HG03342 (cell line): ENCODE measurements around the gene SMG1.
"Not testable (repeated sequence)": the region's sequence is repeated elsewhere in the genome, so short reads cannot be mapped to it uniquely, and the experiment has no call there.

ENCODE experiments used
- ATAC-seq: cut with Tn5 transposase; IDR thresholded peaks from one replicate; pipeline ENCODE4 v1.9.1; 2021; ENCODE audit warnings: mild to moderate bottlenecking, moderate library complexity; ENCODE audit not compliant: unreplicated experiment

Gene SMG1

DNA sequence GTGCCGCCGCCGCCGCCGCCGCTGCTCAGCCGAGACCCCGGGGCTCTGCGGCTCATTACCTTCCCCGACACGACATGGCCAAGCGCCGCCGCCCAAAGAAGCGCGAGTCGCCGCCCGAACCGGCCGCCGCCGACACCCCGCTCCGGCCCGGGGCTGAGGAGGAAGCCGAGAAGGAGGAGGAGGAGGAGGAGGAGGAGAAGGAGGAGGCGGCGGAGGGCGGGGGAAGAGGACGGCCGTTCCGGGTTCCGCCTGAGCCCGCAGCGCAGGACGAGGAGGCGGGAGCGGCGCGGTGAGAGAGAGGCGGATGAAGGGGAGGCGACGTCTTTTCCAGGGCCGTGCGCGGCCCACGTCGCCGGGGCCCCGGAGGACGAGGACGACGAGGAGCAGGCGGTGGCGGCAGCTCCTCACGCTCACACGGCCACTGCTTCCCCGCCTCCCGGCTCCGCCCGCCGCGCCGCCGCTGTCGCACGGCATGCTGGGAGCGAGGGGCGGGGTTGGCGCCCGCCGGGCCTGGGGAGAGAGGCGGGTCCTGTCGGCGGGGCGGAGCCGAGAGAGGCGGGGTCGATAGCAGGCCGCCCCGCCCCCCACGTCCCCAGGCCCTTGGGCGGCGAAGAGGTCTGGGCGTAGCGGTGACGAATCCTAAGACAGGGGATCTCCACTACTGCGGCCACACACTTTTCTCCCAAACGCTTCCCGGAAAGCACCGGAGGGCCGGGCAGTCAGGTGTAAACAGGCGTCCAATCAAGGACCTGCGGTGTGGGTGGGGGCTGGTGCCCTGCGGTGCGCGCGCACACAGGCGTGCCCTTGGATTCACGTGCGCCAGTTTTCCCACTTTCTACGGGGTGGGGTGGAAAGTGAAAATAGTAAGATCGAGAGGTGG, at the start of gene SMG1:
Gene SMG1 (minus strand): TSS at position 423 of the 880 bp plus-strand sequence. CDS start 367 bp downstream, at position 56.
- ATAC-seq: peak; percentile 89

DNA sequence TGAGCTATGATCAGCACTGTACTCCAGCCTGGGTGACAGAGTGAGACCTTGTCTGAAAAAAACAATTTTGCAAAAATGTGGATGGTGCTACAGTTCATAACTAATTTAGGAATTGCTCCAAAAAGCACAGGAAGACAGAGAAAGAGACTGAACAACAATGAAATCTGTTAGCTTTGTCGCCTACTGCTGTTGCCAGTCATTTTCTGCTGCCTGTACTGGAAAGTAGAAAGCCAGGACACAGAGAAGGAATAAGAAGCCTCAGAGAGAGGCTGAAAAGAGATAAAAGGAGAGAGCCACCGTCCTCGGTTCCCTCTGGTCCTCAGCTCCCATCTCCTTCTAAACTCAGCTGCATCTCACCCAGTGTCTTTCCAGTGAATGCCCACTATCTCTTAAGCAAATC, 48.9 kb upstream of the SMG1 start:
- no peak for ATAC-seq

DNA sequence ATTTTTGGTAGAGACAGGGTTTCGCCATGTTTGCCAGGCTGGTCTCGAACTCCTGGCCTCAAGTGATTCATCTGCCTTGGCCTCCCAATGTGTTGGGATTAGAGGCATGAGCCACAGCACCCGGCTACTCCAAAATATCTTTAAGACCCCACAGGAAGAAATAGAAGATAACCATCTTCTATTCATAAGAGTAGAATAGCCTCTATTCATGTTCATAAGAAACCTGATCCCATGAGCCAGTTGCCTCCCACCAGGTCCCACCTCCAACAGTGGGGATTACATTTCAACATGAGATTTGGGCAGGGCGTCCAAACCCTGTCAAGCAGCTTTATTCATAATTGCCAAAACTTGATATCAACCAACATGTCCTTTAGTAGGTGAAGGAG, 43.6 kb upstream of the SMG1 start:
- ATAC-seq: no peak

DNA sequence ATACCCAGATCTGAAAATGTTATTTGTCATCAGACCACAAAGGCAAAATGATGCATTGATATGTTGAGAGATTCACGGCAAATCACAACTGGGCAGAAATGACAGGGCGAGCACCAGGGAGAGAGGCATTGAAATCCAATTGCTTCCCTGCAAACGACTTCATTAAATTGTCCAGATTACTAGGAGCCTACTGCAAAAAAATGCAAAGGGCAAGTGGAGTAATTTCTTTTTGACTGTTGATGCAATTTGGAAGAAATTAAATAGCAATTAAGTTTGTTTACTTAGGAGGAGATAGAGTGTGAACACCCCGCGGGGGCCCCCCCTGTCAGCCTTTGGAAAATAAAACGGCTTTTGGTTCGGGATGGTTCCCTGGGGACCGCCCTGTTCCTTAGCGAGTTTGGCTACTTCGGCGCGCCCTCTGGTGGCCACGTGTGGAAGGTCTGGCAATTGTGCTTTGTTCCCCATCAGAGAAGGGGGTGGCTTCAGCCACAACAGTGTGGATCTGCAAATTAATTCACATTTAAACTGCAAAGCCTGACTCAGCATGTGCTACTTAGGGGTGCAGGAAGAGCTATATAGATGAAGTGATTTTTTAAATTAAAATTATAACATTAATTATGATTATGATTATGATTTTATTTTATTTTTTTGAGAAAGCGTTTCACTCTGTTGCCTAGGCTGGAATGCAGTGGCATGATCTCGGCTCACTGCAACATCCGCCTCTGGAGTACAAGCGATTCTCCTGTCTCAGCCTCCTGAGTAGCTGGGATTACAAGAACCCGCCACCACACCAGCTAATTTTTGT, 43.0 kb upstream of the SMG1 start:
- ATAC-seq: no peak

DNA sequence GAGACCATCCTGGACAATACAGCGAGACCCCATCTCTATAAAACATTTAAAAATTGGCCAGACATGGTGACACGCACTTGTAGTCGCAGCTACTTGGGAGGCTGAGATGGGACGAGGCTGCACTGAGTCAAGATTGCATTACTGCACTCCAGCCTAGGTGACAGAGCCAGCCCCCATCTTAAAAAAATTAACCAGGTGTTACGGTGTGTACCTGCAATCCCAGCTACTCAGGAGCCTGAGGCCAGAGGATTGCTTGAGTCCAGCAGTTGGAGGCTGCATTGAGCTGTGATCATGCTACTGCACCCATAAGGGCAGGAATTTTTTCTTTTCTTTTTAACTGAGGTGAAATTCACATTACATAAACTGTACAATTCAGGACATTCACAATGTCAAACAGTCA, 40.6 kb upstream of the SMG1 start:
- ATAC-seq: no peak

DNA sequence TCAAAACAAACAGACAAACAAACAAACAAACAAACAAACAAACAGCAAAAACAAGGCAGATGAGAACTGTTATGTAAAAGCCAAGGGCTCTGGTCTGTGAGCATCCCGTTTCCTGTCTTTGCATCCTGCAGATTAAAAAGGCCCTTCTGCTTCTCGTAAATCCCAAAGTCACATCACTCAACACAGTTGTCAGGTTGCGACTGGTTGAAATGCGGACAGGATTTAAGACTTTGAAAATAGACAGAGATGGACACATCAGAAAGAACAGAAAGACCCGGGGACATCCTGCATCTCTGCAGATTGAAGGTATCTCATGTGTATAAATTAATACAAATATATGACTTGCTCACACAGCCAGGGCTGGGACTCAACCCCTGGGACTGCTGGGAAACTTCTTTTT, 39.3 kb upstream of the SMG1 start:
- no peak for ATAC-seq

DNA sequence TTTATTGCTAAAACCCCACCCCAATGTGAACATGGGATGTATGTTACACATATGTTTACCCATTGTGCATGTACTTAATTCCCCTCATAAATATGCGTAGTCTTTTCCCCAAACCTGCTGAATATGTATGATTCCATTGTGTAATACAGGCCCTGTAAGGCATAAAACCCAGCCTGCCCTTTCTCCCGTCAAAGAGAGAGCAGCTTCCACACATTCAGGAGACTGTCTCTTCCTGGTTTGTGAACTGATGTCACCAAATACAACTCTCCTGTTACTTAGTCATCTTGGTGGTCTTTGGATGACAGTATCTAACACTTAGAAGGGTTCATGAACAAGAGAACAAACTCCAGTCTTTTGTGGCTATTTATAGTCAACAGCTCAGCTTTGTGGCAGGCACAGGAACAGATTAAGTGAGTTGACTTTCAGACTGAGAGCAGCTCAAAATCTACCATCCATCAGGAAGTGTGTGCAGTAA, 32.9 kb upstream of the SMG1 start:
- no peak for ATAC-seq

DNA sequence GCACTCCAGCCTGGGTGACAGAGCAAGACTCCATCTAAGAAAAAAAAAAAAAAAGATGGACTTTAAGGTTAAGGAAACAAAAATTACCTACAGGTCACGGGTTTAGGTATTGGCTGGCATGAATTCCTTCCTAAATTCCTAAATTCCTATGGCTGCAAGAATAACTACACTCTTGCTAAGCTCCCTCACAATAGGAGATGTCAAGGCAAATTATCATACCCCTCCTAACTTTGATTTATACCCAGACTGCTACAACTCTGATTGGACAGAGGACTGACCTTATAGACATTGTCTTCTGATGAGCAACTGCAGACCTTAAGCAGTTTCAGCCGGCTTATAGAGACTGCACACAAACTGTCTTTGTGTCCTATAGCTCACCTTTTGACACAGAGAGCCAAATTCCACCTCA, 32.4 kb upstream of the SMG1 start:
- no peak for ATAC-seq

DNA sequence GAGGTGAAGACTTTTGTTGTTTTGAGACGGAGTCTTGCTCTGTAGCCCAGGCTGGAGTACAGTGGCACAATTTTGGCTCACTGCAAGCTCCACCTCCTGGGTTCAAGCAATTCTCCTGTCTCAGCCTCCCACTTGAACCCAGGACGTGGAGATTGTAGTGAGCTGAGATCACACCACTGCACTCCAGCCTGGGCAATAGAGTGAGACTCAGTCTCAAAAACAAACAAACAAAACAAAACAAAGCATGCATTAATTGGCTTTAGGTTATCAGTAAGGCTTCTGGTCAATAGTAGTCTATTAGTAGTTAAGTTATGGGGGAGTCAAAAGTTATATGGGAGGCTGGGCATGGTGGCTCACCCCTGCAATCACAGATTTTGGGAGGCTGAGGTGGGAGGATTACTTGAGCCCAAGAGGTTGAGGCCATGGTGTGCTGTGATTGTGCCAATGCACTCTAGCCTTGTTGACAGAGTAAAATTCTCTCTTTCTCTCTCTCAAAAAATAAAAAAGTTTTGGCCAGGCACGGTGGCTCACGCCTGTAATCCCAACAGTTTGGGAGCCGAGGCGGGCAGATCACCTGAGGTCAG, 30.5 kb upstream of the SMG1 start:
- not testable (repeated sequence) for ATAC-seq

DNA sequence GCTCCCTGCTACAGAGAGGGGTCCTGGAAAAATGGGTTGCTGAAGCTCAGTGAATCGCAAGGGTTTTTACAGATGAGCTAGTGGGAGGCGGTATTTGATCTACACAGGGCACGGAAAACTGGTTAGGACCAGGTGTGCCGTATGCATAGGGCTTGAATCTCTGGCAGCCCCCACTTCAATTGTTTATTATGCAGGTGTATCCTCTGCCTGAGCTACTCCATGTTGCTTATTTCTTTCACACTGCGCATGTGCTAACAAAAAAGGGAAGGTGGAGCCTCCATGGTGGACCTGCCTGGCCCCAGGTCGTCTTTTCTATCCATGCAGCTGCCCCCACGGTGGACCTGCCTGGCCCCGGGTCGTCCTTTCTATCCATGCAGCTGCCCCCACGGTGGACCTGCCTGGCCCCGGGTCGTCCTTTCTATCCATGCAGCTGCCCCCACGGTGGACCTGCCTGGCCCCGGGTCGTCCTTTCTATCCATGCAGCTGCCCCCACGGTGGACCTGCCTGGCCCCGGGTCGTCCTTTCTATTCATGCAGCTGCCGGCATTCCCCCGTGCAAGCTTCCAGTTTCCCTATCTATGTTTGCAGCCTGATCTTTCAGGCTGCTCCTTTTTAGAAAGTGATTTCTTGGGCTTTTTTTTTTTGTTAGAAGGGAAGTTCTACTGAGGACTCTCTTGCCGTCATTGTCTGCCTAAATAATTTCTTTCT, 29.8 kb upstream of the SMG1 start:
- not testable (repeated sequence) for ATAC-seq

DNA sequence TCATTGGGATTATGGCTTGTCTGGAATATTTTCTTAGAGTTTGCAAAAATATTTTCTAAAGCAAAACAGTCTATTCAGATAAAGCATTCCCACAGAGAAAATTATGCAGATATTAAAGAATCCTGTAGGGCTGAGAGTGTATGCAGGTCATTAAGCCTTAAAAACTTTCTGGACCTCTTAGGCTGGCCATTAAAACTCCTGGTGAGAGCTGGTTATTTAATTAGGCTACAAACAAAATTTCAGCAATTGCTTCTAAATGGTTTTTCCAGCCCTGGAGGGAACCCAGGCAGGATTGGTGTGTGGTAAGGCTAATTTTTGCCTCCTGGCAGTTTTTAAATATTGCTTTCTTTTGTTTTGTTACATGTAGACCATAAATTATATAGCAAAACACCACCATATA, 27.3 kb upstream of the SMG1 start:
- no peak for ATAC-seq

DNA sequence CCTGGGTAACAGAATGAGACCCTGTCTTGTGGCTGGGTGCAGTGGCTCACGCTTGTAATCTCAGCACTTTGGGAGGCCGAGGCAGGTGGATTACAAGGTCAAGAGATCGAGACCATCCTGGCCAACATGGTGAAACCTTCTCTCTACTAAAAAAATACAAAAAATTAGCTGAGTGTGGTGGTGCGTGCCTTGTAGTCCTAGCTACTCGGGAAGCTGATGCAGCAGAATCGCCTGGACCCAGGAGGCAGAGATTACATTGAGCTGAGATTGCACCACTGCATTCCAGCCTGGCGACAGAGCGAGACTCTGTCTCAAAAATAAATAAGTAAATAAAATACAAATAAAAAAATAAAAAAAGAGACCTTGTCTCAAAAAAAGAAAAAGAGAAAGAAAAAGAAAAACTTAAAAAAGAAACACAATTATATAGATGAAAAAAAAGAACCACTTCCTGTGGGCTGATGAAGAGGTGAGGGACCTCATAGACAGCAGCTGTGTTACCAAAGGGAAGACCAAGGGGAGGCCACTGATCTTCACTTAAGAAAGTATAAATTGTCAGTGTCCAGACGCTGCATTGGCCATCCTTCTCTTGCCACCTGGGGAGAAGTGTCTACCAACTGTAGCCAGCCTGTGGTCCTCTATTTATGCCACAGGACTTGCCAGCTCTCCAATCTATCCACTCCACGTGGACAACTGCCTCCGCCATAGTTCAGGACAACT, 24.4 kb upstream of the SMG1 start:
- no peak for ATAC-seq

DNA sequence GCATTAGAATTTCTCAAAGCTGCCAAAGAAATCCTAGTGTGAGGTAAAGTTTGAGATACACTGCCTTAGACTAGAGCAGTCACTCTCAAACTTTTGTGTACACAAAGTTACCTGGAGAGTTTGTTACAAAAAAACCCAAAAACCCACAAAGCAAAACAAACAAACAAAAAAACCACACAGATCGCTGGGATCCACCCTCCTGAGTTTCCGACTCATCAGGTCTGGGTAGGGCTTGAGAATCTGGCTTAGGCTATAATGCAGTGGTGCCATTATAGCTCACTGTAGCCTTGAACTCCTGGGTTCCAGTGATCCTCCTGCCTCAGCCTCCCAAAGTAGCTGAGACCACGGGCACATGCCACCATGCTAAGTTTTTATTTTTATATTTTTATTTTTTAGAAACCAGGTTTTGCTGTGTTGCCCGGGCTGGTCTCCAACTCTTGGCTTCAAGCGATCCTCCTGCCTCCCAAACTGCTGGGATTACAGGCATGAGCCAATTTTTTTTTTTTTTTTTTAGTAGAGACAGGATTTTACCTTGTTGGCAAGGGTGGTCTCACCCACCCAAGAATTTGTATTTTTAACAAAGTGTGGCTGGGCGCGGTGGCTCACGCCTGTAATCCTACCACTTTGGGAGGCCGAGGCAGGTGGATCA, 22.3 kb upstream of the SMG1 start:
- no peak for ATAC-seq

DNA sequence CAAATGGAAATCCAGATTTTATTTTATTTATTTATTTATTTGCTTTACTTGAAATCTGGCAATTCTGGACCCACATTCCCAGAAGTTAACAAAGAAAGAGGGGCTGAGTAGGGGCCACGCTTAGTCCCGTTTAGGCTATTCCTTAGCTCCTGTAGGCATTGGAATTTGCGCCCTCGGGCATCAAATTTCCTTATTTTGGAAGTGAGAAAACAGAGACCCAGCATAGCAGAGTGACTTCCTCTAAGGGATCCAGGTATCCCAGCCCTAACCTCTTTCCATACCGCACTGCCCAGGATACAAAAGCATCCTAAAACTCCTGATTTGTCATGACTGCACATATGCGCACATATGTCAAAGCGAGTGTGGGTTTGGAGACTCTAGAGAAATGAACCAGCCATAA, 19.0 kb upstream of the SMG1 start:
- no peak for ATAC-seq

DNA sequence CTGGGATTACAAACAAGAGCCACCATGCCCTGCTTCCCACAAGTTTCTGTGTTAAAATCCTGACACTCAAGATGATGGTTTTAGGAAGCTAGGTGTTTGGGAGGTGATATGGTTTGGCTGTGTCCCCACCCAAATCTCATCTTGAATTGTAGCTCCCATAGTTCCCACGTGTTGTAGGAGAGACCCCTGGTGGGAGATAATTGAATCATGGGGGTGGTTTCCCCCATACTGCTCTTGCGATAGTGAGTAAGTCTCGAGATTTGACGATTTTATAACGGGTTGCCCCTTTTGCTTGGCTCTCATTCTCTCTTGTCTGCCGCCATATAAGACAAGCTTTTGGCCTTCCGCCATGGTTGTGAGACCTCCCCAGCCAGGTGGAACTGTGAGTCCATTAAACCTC, 17.2 kb upstream of the SMG1 start:
- ATAC-seq: no peak

DNA sequence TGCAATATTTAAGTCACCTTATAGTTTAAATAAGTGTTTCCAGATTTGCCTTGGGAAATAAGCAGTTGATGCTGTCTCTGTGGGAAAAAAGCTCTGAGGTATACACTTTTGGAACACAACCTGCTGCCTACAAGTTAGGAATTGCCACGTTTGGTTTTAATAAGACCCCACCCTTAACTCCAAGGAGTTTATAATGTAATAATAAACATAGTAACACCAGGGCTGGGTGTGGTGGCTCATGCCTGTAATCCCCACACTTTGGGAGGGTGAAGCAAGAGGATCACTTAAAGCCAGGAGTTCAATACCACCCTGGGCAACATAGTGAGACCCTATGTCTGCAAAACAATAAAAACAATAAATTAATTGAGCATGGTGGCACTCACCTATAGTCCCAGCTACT, 15.9 kb upstream of the SMG1 start:
- no peak for ATAC-seq

DNA sequence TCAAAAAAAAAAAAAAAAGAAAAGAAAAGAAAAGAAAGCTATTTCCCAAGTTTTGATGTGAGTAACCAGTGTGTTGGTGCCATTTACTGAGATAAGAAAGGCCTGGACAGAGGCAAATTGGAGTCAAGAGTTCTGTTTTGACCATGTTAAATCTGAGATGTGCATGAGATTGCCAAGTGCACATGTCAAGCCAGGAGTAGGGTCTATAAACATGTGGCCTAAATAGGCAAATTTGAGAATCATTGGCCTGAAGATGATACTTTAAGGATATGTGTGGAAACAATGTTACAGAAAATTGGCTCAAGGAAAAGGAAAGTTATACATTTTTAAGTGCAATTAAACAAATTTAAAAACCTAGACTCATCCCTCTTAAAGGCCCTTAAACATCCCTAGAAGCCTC, 15.3 kb upstream of the SMG1 start:
- ATAC-seq: no peak

DNA sequence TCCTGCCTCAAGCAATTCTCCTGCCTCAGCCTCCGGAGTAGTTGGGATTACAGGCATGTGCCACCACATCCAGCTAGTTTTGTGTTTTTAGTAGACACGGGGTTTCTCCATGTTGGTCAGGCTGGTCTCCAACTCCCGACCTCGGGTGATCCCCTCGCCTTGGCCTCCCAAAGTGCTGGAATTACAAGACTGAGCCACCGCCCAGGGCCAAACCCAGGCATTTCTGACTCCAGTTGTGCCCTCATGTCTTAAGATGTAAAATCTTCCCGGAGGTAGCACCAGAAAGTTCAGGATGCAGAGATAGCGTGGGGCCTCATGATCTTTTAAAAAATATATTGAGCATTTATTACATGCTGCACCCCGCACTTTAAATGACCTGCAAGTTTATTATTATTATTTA, 12.8 kb upstream of the SMG1 start:
- no peak for ATAC-seq

DNA sequence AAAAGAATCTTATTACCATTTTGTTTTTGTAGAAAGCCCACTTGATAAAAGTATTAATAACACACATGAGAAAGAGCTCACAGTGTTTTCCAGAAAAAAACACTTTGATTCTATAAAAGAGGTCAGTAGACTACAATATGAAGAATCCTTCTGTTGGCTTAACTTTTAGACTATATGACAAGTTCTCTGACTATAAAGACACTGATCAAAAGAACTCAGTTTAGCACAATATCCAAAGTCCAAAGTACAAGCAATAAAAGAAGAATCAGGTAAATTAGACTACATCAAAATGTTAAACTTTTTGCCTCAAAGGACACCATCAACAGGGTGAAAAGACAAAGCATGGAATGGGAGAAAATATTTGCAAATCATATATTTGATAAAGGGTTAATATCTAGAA, 11.2 kb upstream of the SMG1 start:
- ATAC-seq: no peak
